H1 (cell line): ENCODE results near the gene TRIM32. TPM values are rescaled to one million over a fixed set of nuclear protein-coding genes. Genes with fewer than 3 reads are reported as not detected.

Experiments
- CTCF ChIA-PET: fragments of 300-600 bp; sonication (Branson Sonifier 250); formaldehyde crosslinking; loops from one replicate; lab custom pipeline; 2021; ENCODE audit not compliant: partially characterized antibody; lab: Charles Lee
- POLR2A ChIA-PET: fragments of 300-600 bp; sonication (Branson Sonifier 250); formaldehyde crosslinking; loops from one replicate; lab custom pipeline; 2021; ENCODE audit warnings: inconsistent platforms; ENCODE audit not compliant: partially characterized antibody; lab: Charles Lee
- DNase-seq, 2 experiments: peaks; one replicate each; pipeline versions ENCODE4 v3.0.0 to v3.0.0-alpha.2; 2010 to 2022; ENCODE audit warnings: low spot score in 2 of 2, low read depth in 1 of 2, mixed read lengths in 1 of 2
- FAIRE-seq: peaks from 2 replicates; lab custom pipeline; 2011; peaks lifted over from hg19 to GRCh38; lab: Jason Lieb, UNC
- H2AFZ ChIP-seq: 2 replicates; pipeline ENCODE4 v1.8.1; 2012; ENCODE audit warnings: low read length, inconsistent platforms
- H2AK5ac ChIP-seq: 2 replicates; pipeline ENCODE4 v1.6.1; 2013; ENCODE audit warnings: low read depth, low read length
- H2BK120ac ChIP-seq: replicated peaks from 2 replicates; pipeline ENCODE3; 2013; ENCODE audit warnings: low read depth, low read length, inconsistent platforms
- H2BK12ac ChIP-seq: 2 replicates; pipeline ENCODE4 v1.6.1; 2013; ENCODE audit warnings: low read depth, low read length
- H2BK15ac ChIP-seq: 2 replicates; pipeline ENCODE4 v1.6.1; 2013; ENCODE audit warnings: low read length
- H2BK20ac ChIP-seq: 2 replicates; pipeline ENCODE4 v1.6.1; 2013; ENCODE audit warnings: low read length
- H2BK5ac ChIP-seq: 2 replicates; pipeline ENCODE4 v1.6.1; 2013; ENCODE audit warnings: low read depth, low read length
- H3K14ac ChIP-seq: 2 replicates; pipeline ENCODE4 v1.6.1; 2013; ENCODE audit warnings: inconsistent platforms; ENCODE audit not compliant: insufficient read length
- H3K18ac ChIP-seq: 2 replicates; pipeline ENCODE4 v1.6.1; 2013; ENCODE audit warnings: low read length; ENCODE audit errors: extremely low read depth
- H3K23ac ChIP-seq: 2 replicates; pipeline ENCODE4 v1.6.1; 2013; ENCODE audit warnings: inconsistent platforms; ENCODE audit not compliant: insufficient read length
- H3K23me2 ChIP-seq: 2 replicates; pipeline ENCODE4 v1.6.1; 2013; ENCODE audit warnings: low read depth, low read length
- H3K27ac ChIP-seq: 2 replicates; pipeline ENCODE4 v1.6.1; 2011; ENCODE audit warnings: low read depth, low read length, inconsistent platforms
- H3K27me3 ChIP-seq, 4 experiments: replicated peaks in 1 of 4; 1 replicate in 1 of 4; 2 replicates in 3 of 4; pipeline versions ENCODE4 v1.6.1 to v1.8.1; 2011 to 2013; ENCODE audit warnings: low read length in 3 of 4, mild to moderate bottlenecking in 3 of 4, inconsistent platforms in 2 of 4, mixed read lengths in 2 of 4, moderate library complexity in 1 of 4; ENCODE audit not compliant: control insufficient read depth in 3 of 4, insufficient read depth in 3 of 4; ENCODE audit errors: extremely low read depth in 1 of 4
- H3K36me3 ChIP-seq, 4 experiments: 2 replicates each; pipeline versions ENCODE4 v1.6.1 to v1.8.1; 2011 to 2013; ENCODE audit warnings: mild to moderate bottlenecking in 4 of 4, low read length in 3 of 4, moderate library complexity in 2 of 4, control low read depth in 1 of 4, inconsistent platforms in 1 of 4; ENCODE audit not compliant: insufficient read depth in 4 of 4, control insufficient read depth in 2 of 4
- H3K4ac ChIP-seq: replicated peaks from 2 replicates; pipeline ENCODE3; 2013; ENCODE audit warnings: low read length, low read depth, mixed read lengths, inconsistent platforms; ENCODE audit not compliant: insufficient read length
- H3K4me1 ChIP-seq, 4 experiments: replicated peaks in 1 of 4; 1 replicate in 1 of 4; 2 replicates in 3 of 4; pipeline versions ENCODE4 v1.6.1 to v1.8.1; 2011 to 2013; ENCODE audit warnings: low read length in 3 of 4, inconsistent platforms in 2 of 4, mixed read lengths in 1 of 4; ENCODE audit not compliant: insufficient read depth in 4 of 4, control insufficient read depth in 3 of 4
- H3K4me2 ChIP-seq, 2 experiments: 2 replicates each; pipeline versions ENCODE4 v1.6.1 to v1.8.1; 2011 to 2013; ENCODE audit warnings: low read depth in 2 of 2, low read length in 2 of 2, control low read depth in 1 of 2, inconsistent platforms in 1 of 2, mild to moderate bottlenecking in 1 of 2; ENCODE audit not compliant: insufficient read depth in 1 of 2
- H3K4me3 ChIP-seq, 4 experiments: fragments of 200-600, 300-600 bp in 1 of 4; sonication (generic), shearing (Covaris generic), sonication (Bioruptor Twin) in 1 of 4; 2 replicates each; pipeline versions ENCODE4 v1.5.1 to v1.8.1; 2011 to 2016; ENCODE audit warnings: low read length in 4 of 4, low read depth in 3 of 4, control low read depth in 2 of 4, inconsistent platforms in 2 of 4, mild to moderate bottlenecking in 2 of 4, mixed read lengths in 1 of 4, moderate library complexity in 1 of 4; ENCODE audit not compliant: insufficient read depth in 2 of 4; ENCODE audit errors: extremely low read depth in 1 of 4
- H3K56ac ChIP-seq: replicated peaks from 2 replicates; pipeline ENCODE3; 2013; ENCODE audit warnings: low read depth, mild to moderate bottlenecking, mixed read lengths, low read length, inconsistent platforms; ENCODE audit not compliant: insufficient read length
- H3K79me1 ChIP-seq: 2 replicates; pipeline ENCODE4 v1.6.1; 2013; ENCODE audit warnings: low read depth, low read length, control low read depth
- H3K79me2 ChIP-seq, 2 experiments: 2 replicates each; pipeline versions ENCODE4 v1.6.1 to v1.8.1; 2012 to 2013; ENCODE audit warnings: low read length in 2 of 2, mild to moderate bottlenecking in 2 of 2, inconsistent platforms in 1 of 2; ENCODE audit not compliant: insufficient read depth in 2 of 2, control insufficient read depth in 1 of 2
- H3K9ac ChIP-seq, 4 experiments: replicated peaks in 1 of 4; 1 replicate in 1 of 4; 2 replicates in 3 of 4; pipeline versions ENCODE4 v1.6.1 to v1.8.1; 2011 to 2013; ENCODE audit warnings: low read depth in 3 of 4, low read length in 3 of 4, control low read depth in 2 of 4, mild to moderate bottlenecking in 2 of 4, moderate library complexity in 2 of 4, inconsistent platforms in 1 of 4; ENCODE audit errors: extremely low read depth in 1 of 4
- H3K9me3 ChIP-seq, 2 experiments: 2 replicates each; pipeline versions ENCODE4 v1.6.1 to v1.8.1; 2012 to 2013; ENCODE audit warnings: mild to moderate bottlenecking in 2 of 2, moderate library complexity in 2 of 2, control low read depth in 1 of 2, inconsistent platforms in 1 of 2, low read depth in 1 of 2, low read length in 1 of 2, mixed read lengths in 1 of 2; ENCODE audit not compliant: insufficient read depth in 2 of 2
- H4K20me1 ChIP-seq, 2 experiments: replicated peaks in 1 of 2; 2 replicates each; pipeline versions ENCODE3 to v1.8.1; 2011 to 2013; ENCODE audit warnings: inconsistent platforms in 2 of 2, low read length in 2 of 2, mild to moderate bottlenecking in 1 of 2; ENCODE audit not compliant: insufficient read depth in 2 of 2, control insufficient read depth in 1 of 2
- H4K5ac ChIP-seq: 2 replicates; pipeline ENCODE4 v1.6.1; 2013; ENCODE audit warnings: low read length, low read depth, mixed read lengths, inconsistent platforms; ENCODE audit not compliant: insufficient read length
- H4K8ac ChIP-seq: 2 replicates; pipeline ENCODE4 v1.8.0; 2013; ENCODE audit warnings: mild to moderate bottlenecking, moderate library complexity, low read length, inconsistent platforms; ENCODE audit not compliant: insufficient read depth; ENCODE audit errors: extremely low read depth
- H4K91ac ChIP-seq: replicated peaks from 2 replicates; pipeline ENCODE3; 2013; ENCODE audit warnings: low read length, mixed read lengths, inconsistent platforms; ENCODE audit not compliant: insufficient read length
- BCL11A ChIP-seq, 2 experiments: IDR thresholded peaks; one replicate each; pipeline ENCODE4 v1.6.1; 2011; ENCODE audit warnings: low read depth in 2 of 2, low read length in 2 of 2, mild to moderate bottlenecking in 2 of 2
- SIRT6 ChIP-seq: IDR thresholded peaks from one replicate; pipeline ENCODE4 v1.7.1; 2012; ENCODE audit warnings: low read length, inconsistent platforms
- SP1 ChIP-seq: IDR thresholded peaks from 2 replicates; pipeline ENCODE4 v1.6.1; 2011; ENCODE audit warnings: low read depth, low read length
- WGBS, 2 experiments: shearing (Covaris generic) in 1 of 2; methylation state at CpG; one replicate each; pipeline versions ENCODE4 v1.1.6 to v1.1.7; 2013 to 2015; ENCODE audit warnings: low lambda C conversion rate in 2 of 2, mixed read lengths in 2 of 2, inconsistent platforms in 1 of 2, low coverage in 1 of 2, missing lambda C conversion rate in 1 of 2; ENCODE audit not compliant: insufficient replicate concordance in 2 of 2, insufficient coverage in 1 of 2, insufficient read length in 1 of 2; ENCODE audit errors: extremely low coverage in 1 of 2, missing lambda C conversion rate in 1 of 2; 5-methylcytosine and 5-hydroxymethylcytosine counted together
- polyA plus RNA-seq, 7 experiments: library from polyadenylated mRNA; depleted of rRNA in 3 of 7; stranded (reverse) in 5 of 7; unstranded in 2 of 7; fragments of >200 nt in 5 of 7; fragments of 200-250 nt in 2 of 7; gene quantifications; 1 replicate in 5 of 7; 2 replicates in 1 of 7; 4 replicates in 1 of 7; pipeline versions ENCODE4 v1.2.1 to v1.2.3, GENCODE V29; 2011 to 2013; ENCODE audit warnings: missing spikeins in 2 of 7, mixed read lengths in 2 of 7
- total RNA-seq: library from RNA; stranded (reverse); fragmentation: NEBNext Ultra II Directional; extraction: Animal tissue kit (Norgen Biotek cat#: 25700); gene quantifications from 2 replicates; pipeline ENCODE4 v1.2.1, GENCODE V29; 2021

Gene TRIM32
- total and polyA plus RNA-seq, 2 of the 8 experiments (the other 6 are each of a cell fraction or from before 2014, with no cell fraction given): 10.5 to 17.3 TPM

GRCh38 chr9:116656501-116656971, 30.6 kb upstream of the TRIM32 start:
- no peak overlapping the region for H3K23ac ChIP-seq
- no peak overlapping the region for H4K5ac ChIP-seq
- no peak overlapping the region for H3K14ac ChIP-seq
- DNase-seq (no peak), FAIRE-seq (no peak)
- H2BK12ac ChIP-seq: no peak overlapping the region
- H3K4ac ChIP-seq: no peak overlapping the region
- H4K91ac ChIP-seq: no peak overlapping the region
- no peaks in the 10 kb centered on the region; the same call in 1 of the 2 replicates for H3K23me2 ChIP-seq
- no peaks in the 10 kb centered on the region for H3K79me1 ChIP-seq
- ChIA-PET CTCF (interaction anchor here (1.0 to 2.6 kb wide), 2 partner anchors 66 to 159 kb away, joined by 3 to 15 read pairs; no protein-coding TSS in a partner anchor), POLR2A (no interaction called here)
- no peak overlapping the region for H3K56ac ChIP-seq
- no peaks in the 10 kb centered on the region for H3K27me3 ChIP-seq
- no peak overlapping the region for H3K9ac ChIP-seq
- H4K20me1 ChIP-seq: no peaks in the 10 kb centered on the region
- TF ChIP-seq SP1 (no peak), BCL11A (IDR thresholded peaks at IDR 0.05; ENCODE audit: low read depth in 2 of 2, low read length in 2 of 2) (no peak), SIRT6 (no peak)
- H3K36me3 ChIP-seq: no peaks in the 10 kb centered on the region
- no peak overlapping the region for H4K8ac ChIP-seq
- no peak overlapping the region for H3K27ac ChIP-seq
- no peak overlapping the region for H2AK5ac ChIP-seq
- H3K4me2 ChIP-seq: no peak overlapping the region
- no peak overlapping the region for H2BK20ac ChIP-seq
- H3K79me2 ChIP-seq: no peaks in the 10 kb centered on the region
- no peak overlapping the region for H2AFZ ChIP-seq
- no peak overlapping the region for H2BK120ac ChIP-seq
- no peaks in the 10 kb centered on the region for H3K9me3 ChIP-seq
- H3K4me1 ChIP-seq: peaks cover 0 to 6% (median 0%) of the 10 kb centered on the region in 4 experiments; a peak in 1 of 7 replicates
- no peak overlapping the region for H3K4me3 ChIP-seq
- no peak overlapping the region for H3K18ac ChIP-seq
- 84% methylated on average over 5 of the region's 5 CpGs; no CpG with 5 or more reads in 1 of the 2 experiments for WGBS, 2 experiments
- no peak overlapping the region for H2BK15ac ChIP-seq
- no peak overlapping the region for H2BK5ac ChIP-seq
